Measurements from ENCODE around the gene TTLL8. TPM values are rescaled to one million over a fixed set of nuclear protein-coding genes. Genes with fewer than 3 reads are reported as not detected.

Gene TTLL8
- total and polyA plus RNA-seq, 2 of the 8 experiments (the other 6 are each of a cell fraction or from before 2014, with no cell fraction given): not detected

DNA sequence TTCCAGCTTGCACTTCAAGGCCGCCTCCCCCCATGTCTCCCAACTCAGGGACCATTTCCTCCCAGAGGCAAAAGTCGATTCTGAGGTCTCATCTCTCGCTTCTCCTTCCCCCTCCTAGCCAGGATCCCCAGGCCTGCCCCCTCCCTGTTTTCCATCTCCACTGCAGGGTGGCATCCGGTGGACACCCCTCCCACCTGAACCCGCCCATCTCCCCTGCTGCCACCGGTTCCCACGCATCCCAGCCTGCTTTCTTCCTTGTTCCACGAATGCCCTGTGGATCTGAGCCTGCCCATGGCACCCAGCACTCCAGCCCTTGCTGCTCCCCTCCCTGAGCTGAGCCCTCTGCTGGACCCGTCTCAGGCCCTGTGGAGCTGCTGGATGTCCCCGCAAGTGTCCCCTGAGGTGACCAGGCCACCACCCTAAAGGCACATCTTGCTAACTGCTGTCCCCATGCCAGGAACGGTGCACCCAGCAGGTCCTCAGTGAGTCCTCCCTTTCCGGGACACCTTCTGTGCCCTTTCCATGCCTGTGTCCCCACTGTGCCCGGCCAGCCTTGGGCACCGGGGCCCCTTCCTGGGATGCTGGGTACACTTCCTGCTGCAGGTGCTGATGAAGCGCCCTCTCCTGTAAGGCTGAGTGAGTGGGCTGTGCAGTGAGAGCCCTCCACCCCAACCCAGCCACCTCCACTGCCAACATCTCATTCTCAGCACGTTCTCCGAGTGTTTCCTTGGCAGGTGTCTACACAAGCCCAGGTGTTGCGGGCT, 46.5 kb downstream of the TTLL8 start:
- no peak overlapping the region for H2BK5ac ChIP-seq (ENCODE audit: low read depth, low read length)
- H3K14ac ChIP-seq (ENCODE audit: insufficient read length): no peak overlapping the region
- no peak overlapping the region; the same call in 1 of the 2 replicates for H2BK12ac ChIP-seq (ENCODE audit: low read depth, low read length)
- H2BK20ac ChIP-seq (ENCODE audit: low read length): 0 out of 2 replicates have a peak overlapping the region, but pooled peaks have one; percentile 41
- no peak overlapping the region for H3K27ac ChIP-seq (ENCODE audit: low read depth, low read length)
- no peaks in the 10 kb centered on the region for H3K79me2 ChIP-seq (ENCODE audit: control insufficient read depth in 1 of 2, insufficient read depth in 2 of 2, low read length in 2 of 2)
- peaks cover 0 to 2% of the 10 kb centered on the region in 2 experiments for H4K20me1 ChIP-seq (replicated peaks in 1 of 2; ENCODE audit: control insufficient read depth in 1 of 2, insufficient read depth in 2 of 2, low read length in 2 of 2)
- POLR2A ChIA-PET (ENCODE audit: partially characterized antibody): no interaction called here
- no peak overlapping the region for H2AFZ ChIP-seq (ENCODE audit: low read length)
- no peak overlapping the region for H3K9ac ChIP-seq (replicated peaks in 1 of 4; ENCODE audit: extremely low read depth in 1 of 4, low read depth in 3 of 4, low read length in 3 of 4)
- peaks cover 0 to 25% (median 16%) of the 10 kb centered on the region in 4 experiments; a peak in 6 of 7 replicates for H3K4me1 ChIP-seq (replicated peaks in 1 of 4; ENCODE audit: control insufficient read depth in 3 of 4, insufficient read depth in 4 of 4, low read length in 3 of 4)
- H3K79me1 ChIP-seq (ENCODE audit: low read depth, low read length): no peaks in the 10 kb centered on the region; the same call in 1 of the 2 replicates
- H2BK120ac ChIP-seq (replicated peaks; ENCODE audit: low read depth, low read length): no peak overlapping the region
- no peak overlapping the region for H2AK5ac ChIP-seq (ENCODE audit: low read depth, low read length)
- no peak for FAIRE-seq
- H4K8ac ChIP-seq (ENCODE audit: extremely low read depth, insufficient read depth, low read length): peak overlapping the region; percentile 28; the same call in 1 of the 2 replicates
- no peak overlapping the region for H3K4ac ChIP-seq (replicated peaks; ENCODE audit: insufficient read length, low read depth, low read length)
- 55% methylated on average over 15 of the region's 18 CpGs; no CpG with 5 or more reads in 1 of the 2 experiments for WGBS, 2 experiments (ENCODE audit: extremely low coverage in 1 of 2, insufficient coverage in 1 of 2, insufficient read length in 1 of 2, insufficient replicate concordance in 2 of 2, low coverage in 1 of 2, low lambda C conversion rate in 2 of 2, missing lambda C conversion rate in 1 of 2)
- H3K9me3 ChIP-seq (ENCODE audit: insufficient read depth in 2 of 2, low read depth in 1 of 2, low read length in 1 of 2): no peaks in the 10 kb centered on the region
- no peak overlapping the region for H2BK15ac ChIP-seq (ENCODE audit: low read length)
- no peaks in the 10 kb centered on the region for H3K36me3 ChIP-seq (ENCODE audit: control insufficient read depth in 2 of 4, insufficient read depth in 4 of 4, low read length in 3 of 4)
- H3K56ac ChIP-seq (replicated peaks; ENCODE audit: insufficient read length, low read depth, low read length): no peak overlapping the region
- no peak for DNase-seq (ENCODE audit: low read depth in 1 of 2, low spot score in 2 of 2)
- CTCF ChIA-PET (ENCODE audit: partially characterized antibody): interaction anchor here (0.9 to 2.3 kb wide), 5 partner anchors 20 to 138 kb away, joined by 3 to 11 read pairs (median 5); no protein-coding TSS in a partner anchor
- no peak overlapping the region for H4K5ac ChIP-seq (ENCODE audit: insufficient read length, low read depth, low read length)
- H4K91ac ChIP-seq (replicated peaks; ENCODE audit: insufficient read length, low read length): no peak overlapping the region
- H3K18ac ChIP-seq (ENCODE audit: extremely low read depth, low read length): no peak overlapping the region
- peaks cover 9% of the 10 kb centered on the region; the same call in 1 of the 2 replicates for H3K23me2 ChIP-seq (ENCODE audit: low read depth, low read length)
- H3K27me3 ChIP-seq (replicated peaks in 1 of 4; ENCODE audit: control insufficient read depth in 3 of 4, extremely low read depth in 1 of 4, insufficient read depth in 3 of 4, low read length in 3 of 4): peaks cover 21 to 60% (median 44%) of the 10 kb centered on the region in 4 experiments
- H3K4me2 ChIP-seq (ENCODE audit: insufficient read depth in 1 of 2, low read depth in 2 of 2, low read length in 2 of 2): peak overlapping the region; percentile 26 to 75
- peak overlapping the region in 1 of 4 experiments; percentile 51; a peak in 2 of 8 replicates for H3K4me3 ChIP-seq (ENCODE audit: extremely low read depth in 1 of 4, insufficient read depth in 2 of 4, low read depth in 3 of 4, low read length in 4 of 4)
- no peak overlapping the region for H3K23ac ChIP-seq (ENCODE audit: insufficient read length)
- no peak for TF ChIP-seq BCL11A (IDR thresholded peaks at IDR 0.05; ENCODE audit: low read depth in 2 of 2, low read length in 2 of 2)
- no peak for TF ChIP-seq RBBP5 (IDR thresholded peaks at IDR 0.05; ENCODE audit: borderline replicate concordance, low read depth, low read length)
- no peak for TF ChIP-seq KDM4A (IDR thresholded peaks at IDR 0.05; ENCODE audit: low read depth, low read length, severe bottlenecking)
- no peak for TF ChIP-seq TEAD4 (IDR thresholded peaks at IDR 0.05; ENCODE audit: low read depth, low read length)
- TF ChIP-seq, protein P1, sequence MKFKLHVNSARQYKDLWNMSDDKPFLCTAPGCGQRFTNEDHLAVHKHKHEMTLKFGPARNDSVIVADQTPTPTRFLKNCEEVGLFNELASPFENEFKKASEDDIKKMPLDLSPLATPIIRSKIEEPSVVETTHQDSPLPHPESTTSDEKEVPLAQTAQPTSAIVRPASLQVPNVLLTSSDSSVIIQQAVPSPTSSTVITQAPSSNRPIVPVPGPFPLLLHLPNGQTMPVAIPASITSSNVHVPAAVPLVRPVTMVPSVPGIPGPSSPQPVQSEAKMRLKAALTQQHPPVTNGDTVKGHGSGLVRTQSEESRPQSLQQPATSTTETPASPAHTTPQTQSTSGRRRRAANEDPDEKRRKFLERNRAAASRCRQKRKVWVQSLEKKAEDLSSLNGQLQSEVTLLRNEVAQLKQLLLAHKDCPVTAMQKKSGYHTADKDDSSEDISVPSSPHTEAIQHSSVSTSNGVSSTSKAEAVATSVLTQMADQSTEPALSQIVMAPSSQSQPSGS (IDR thresholded peaks at IDR 0.05; ENCODE audit: low read length): no peak
- no peak for TF ChIP-seq SP1 (IDR thresholded peaks at IDR 0.05; ENCODE audit: low read depth, low read length)
- no peak for TF ChIP-seq HDAC2 (IDR thresholded peaks at IDR 0.05; ENCODE audit: borderline replicate concordance in 1 of 2, low read depth in 2 of 2, low read length in 2 of 2)
- no peak for TF ChIP-seq RNF2 (IDR thresholded peaks at IDR 0.05; ENCODE audit: borderline replicate concordance, low read depth, low read length, missing control alignments, poor library complexity, severe bottlenecking)
- TF ChIP-seq CHD1 (IDR thresholded peaks at IDR 0.05; ENCODE audit: low read depth, low read length): no peak

Measured in H1 (cell line).